Posterior cingulate gyrus (tissue), 11 donors: ENCODE measurements around the gene EML5.

Source experiments
- DNase-seq, 10 donors: peaks; one replicate each; pipeline versions ENCODE4 v3.0.0 to v3.0.0-alpha.2; 2020 to 2021; ENCODE audit warnings: mixed read lengths in 3 of 10
- intact Hi-C: fragments of 100-400 bp; cut with DNase I; formaldehyde crosslinking; loops from one replicate; pipeline ENCODE4 v1.15.1; 2023

EML5 gene

DNA sequence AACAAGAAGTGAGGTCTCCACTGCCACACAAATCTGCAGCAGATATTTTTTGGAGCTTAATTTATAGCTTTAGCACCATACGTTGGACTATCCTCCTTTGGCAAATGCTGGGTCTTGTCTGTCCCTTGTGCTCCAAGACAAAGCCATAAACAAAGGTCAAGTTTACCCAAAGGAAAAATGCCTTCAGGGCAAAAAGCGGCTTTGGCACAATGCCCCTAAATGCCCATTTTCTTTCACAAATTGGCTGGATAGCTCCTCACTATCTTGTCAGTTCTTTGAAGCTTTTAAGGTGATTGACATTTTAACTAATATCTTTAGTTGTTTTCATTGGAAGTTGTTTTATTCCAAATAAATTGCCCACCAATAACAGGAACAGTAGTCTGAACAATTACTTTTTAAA is 59.6 kb downstream of the EML5 start:
- intact Hi-C loops = no loop called here
- DNase-seq = no peak

DNA sequence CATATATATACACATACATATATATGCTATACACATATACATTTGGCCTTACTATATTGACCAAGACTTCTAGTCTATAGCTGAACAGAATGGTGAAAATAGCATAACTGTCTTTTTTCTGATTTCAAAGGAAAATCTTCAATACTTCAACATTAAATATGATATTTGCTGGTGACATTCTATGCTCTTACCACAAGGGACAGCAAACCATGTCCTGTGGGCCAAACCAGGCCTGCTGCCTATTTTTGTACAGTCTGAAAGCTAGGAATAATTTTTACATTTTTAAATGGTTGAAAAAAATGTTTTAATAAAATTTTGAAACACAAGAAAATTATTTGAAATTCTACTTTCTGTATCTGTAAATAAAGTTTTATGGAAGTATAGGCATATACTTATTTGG is 63.6 kb downstream of the EML5 start:
- no peak for DNase-seq
- intact Hi-C loops = no loop called here

DNA sequence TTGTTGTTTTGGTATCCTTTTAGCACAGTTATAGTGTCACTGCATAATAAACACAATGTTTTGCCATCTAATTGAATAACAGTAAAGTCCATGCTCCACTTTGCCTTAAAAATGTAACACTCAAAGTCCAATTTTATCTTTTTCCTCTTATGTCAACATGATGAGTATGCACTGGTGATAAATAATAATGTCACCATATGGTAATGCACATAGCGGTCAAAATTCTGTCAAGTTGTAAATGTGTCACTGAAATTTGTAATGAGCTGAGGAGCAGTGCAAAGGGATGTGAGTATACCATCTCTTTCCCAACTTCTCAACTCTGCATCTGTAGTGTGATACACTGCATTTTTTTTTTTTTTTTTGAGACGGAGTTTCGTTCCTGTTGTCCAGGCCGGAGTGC is 65.7 kb downstream of the EML5 start:
- DNase-seq = no peak
- intact Hi-C loops = no loop called here

DNA sequence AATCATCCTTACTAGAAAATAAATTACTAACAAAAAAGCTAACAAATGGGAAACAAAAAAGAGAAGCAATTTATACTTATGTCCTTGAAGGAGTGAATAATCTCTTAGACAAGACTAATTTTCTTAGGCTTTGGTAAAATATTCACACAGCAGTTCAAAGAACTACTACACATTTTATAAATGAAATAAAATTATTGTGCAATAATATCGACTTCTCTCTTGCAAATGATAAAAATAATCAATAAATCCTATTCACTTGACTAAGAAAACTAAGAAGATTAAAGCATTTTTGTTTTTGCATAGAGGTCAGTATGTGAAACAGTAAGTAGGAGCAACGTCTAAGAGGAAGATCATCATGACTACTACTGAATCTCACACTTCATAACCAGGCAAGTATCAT is 82.0 kb downstream of the EML5 start:
- DNase-seq = no peak
- intact Hi-C loops = no loop called here

DNA sequence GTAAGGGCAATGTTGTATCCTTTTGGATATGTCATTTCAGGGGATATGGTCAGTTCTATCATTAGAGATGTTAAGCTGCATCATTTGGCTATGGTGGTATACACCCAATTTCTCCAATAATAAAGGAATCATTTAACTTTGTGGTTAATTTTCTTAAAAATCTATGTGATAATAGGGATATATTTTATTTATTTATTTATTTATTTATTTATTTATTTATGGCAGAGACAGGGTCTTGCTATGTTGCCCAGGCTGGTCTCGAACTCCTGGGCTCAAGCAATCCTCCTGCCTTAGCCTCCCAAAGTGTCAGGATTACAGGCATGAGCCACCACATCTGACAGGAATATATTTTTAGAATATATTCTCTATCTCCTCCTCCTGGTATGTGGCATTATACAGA is 85.7 kb downstream of the EML5 start:
- DNase-seq = no peak
- intact Hi-C loops = no loop called here

DNA sequence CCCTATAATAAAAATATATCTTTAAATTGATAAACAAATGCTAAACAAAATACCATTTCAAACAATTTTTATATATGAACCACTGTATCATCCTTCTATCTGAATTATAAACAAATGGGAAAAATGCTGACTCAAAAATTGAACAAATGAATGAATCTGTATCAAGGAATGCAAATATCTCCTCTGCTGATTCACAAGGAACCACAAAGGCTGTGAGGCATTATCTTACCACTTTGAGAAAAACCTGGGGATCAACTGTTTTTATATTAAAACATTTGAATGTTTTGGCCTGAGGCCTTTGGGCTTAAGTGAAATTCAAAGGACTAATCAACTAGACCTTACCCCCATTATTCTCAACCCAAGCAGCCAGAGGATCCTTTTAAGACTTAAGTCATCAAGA is 86.3 kb downstream of the EML5 start:
- intact Hi-C loops = no loop called here

DNA sequence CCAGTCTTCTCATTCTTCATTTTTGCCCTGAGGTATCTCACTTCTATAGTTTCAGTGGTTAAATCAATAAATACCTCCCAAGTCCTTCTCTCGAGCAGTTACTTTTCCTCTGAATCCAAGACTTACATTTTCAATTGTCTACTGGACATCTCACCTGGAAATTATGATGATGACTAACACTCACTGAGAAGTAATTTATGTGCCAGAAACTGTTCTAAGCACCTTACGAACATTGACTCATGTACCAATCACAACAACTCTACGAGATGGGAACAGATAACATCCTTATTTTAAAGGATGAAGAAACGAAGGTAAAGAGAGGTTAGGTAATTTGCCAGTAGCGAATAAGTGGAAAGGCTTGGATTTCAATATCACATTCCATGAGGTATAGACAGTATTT is 94.1 kb downstream of the EML5 start:
- intact Hi-C loops = no loop called here
- no peak for DNase-seq

More for the DNA sequence above, 86.3 kb downstream of the EML5 start:
- no peak for DNase-seq

DNA sequence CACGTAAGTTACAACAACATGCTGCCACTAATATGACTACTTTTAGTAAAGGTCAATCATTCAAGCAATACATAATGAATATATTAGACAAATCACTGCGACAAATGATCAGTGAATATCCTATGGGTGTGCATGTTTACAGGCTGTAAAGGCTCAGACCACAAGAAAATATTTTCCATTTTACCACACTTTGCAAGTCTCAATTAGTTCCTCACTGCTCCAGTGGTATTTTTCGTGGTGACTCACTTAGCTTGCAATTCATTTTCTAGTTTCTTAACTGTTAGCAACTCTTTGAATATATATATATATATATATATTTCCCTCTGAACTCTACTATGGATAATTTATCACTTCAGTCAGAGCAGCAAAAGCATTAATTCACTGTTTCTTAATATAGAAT is 96.9 kb downstream of the EML5 start:
- no peak for DNase-seq
- intact Hi-C loops = no loop called here

DNA sequence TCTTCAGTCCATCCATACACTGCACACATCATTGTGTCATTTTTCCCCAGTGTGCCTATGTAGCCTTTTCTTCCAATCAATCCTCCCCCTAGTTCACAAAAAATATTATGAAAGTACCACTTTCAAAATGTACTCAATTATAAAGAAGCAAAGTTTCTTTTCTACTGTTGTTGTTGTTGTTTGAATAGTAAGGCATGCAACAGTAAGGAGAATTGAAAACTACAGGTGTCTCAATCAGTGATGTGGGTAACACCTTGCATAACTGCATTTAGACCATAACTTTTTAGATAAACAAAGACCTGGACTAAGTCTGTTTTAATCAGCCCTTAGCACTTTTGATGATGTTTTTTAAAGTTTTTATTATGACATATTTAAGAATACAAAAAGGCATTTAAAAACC is 104.4 kb downstream of the EML5 start:
- intact Hi-C loops = no loop called here
- DNase-seq = no peak

DNA sequence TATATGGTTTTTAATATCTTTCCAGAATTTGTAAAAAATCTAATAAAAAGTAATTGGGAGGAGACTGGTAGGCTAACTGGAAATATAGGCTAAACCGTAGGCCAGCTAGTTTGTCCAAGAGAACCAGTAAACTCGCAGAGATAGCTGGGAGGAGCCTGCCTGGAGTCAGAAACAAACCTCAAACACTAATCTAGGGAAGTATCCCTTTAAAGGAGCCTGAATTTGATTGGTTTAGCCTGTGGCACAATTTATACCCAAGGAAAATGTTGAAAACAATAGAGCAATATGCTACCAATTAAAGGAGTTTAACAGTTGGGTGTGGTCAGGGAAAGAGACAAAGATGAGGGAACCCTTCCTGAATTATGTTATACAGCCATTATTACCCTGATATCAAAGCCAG is 109.6 kb downstream of the EML5 start:
- intact Hi-C loops = no loop called here
- no peak for DNase-seq

DNA sequence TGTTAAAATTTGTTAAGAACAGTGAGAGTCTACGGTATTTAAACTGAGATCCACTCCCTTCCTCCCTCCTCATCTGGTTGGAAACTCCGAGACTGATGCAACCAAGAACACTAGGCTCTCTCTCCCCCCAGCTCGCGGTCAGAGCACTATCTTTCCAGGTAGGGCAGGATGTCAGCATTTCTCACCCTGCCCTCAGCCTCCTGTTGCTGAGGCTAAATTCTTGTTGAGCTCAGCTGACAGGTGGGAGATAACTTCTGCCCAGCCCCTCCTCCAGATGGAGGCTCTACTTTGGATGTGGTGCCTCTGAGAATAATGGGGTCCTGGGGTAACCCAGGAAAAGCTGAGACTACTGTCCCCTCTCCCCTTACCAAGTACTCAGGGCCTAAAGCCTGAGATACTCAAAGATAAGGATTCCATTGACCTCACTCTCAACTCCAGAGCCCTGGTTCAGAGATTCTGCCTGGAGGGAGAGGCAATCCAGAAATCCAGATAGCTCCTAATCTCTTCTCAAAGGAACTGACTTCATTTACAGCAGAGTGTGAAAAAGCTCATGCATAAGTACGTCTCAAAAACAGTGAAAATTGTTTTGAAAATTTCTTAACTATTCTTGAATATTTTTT is 110.1 kb downstream of the EML5 start:
- intact Hi-C loops = no loop called here
- no peak for DNase-seq

DNA sequence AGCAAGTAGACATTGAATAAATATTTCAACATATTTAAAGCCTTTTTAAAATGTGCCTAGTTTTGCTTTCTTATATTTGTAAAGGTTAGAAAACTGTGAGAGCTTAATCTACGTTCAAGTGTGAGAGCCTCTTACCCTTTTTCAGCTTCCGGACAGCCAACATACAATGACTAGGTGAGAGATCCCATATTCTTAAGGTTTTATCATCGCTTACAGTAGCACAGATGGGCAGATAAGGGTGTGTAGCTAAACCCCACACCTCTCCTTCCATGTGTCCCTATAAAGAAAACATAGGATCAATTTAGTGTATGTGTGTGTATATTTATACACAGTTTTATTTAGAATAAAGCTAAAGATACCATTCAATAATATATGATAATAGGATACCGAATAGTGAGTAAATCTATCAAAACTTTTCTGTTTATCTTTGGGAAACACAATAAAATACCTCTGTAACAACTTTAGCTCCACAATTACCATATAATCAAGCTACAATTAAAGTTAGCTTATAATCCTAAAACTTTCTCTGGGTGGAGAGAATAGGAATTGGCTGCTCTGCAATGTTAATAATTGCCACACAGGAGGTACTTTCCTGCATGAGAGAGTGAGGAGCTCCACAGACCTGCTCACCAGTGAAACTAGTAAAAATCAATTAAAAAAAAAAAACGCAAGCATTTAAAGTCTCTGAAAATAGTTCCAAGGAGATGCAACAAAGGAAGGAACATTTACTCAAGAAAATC is 110.8 kb downstream of the EML5 start:
- intact Hi-C loops = no loop called here
- no peak for DNase-seq

DNA sequence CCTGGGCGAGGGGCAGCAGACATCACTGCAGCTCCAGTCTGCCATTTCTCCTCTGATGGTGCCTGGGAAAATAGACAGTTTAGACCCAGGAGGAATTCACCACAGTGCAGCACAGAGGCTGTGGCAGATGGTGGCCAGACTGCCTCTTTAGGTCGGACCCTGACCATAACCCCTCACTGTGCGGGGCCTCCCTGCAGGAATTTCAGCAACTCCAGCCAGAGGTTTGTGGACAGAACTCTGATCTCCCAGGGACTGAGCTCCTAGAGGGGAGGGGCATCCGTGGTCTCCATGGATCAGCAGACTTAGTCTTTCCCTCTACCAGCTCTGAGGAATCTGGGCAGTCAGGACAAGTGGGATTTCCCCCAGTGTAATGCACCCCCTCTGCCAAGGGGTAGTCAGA is 123.4 kb downstream of the EML5 start:
- intact Hi-C loops = loop anchor here (5.0 kb wide), 1 partner anchor 198 kb away; no protein-coding TSS in a partner anchor
- DNase-seq = no peak

DNA sequence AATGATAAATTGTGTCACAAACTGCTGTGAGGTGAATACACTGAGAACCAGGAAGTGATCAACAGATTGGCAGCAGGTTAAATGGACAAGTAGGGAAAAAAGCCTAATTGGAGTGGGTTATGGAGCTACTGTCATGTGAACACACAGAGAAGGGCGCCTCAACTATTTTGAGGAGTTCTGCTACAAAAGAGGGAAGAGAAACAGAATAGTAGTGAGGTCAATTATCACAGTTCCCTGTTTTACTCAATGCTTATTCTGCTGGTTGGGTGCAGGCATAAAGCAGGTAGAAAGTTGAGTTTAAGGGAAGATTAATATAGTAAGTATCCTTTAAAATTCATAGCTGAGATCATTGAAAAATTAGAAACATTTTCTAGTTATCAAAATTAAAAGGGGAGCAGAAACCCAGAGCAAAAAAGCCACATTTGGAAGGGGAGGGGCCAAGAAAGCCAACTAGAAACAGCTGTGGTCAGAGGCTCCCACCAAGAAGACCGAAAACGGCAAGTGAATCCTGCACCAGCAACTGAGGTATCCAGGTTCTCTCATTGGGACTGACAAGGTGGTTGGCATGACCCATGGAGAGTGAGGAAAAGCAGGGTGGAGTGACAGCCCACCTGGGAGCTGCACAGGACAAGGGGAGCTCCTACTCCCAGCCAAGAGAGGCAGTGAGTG is 124.2 kb downstream of the EML5 start:
- intact Hi-C loops = loop anchor here (5.0 kb wide), 1 partner anchor 199 kb away; no protein-coding TSS in a partner anchor

DNA sequence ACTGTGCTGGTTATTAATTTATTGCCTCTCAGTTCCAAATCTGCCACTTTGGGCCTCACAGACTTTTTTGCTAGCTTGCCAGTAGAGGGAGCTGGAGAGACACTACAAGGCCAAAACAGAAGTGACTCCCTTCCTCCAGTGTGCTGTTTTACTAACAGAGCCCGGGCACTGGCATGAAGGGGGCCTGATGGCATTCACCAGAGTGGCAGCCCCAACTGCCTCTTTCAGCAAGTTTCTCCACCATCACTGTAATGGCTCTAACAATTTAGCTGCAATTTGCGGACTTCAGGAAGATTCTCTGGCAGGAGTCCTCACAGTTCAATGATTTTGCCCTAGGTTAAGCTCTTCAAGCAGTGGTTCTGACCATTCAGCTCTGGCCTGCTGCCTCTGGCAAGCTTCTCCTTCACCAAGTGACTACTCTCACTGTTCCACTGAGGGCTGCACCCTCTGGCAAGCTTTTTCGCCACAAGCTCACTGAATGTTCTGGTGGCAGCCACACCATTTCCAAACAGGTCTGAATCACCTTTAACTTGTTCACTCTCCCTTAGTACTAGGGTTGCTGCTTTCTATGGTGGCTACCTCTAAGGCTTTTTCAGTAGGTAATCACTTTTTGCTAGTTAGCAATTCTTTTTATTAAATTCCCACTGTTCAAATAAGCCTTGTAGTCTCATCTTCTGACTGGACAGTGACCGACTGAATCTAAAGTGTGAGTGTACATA is 125.0 kb downstream of the EML5 start:
- DNase-seq = peak in 7 of 10 donors; percentile 33 to 85 (median 46)
- intact Hi-C loops = loop anchor here (5.0 kb wide), 1 partner anchor 200 kb away; no protein-coding TSS in a partner anchor

More for the DNA sequence above, 124.2 kb downstream of the EML5 start:
- no peak for DNase-seq

DNA sequence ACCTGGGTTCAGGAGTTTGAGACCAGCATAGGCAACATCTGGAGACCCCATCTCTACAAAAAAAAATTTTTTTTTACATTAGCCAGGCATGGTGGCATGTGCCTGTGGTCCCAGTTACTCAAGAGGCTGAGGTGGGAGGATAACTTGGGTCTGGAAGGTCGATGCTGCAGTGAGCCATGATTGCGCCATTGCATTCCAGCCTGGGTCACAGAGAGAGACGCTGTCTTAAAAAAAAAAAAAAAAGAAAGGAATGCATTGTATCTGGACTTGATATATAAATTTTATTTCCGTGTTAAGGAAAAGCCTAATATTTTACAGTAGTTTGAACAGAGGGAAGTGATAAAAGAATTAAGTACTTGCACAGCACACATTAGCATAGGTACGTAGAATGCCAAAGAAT is 132.7 kb downstream of the EML5 start:
- no peak for DNase-seq
- intact Hi-C loops = no loop called here

DNA sequence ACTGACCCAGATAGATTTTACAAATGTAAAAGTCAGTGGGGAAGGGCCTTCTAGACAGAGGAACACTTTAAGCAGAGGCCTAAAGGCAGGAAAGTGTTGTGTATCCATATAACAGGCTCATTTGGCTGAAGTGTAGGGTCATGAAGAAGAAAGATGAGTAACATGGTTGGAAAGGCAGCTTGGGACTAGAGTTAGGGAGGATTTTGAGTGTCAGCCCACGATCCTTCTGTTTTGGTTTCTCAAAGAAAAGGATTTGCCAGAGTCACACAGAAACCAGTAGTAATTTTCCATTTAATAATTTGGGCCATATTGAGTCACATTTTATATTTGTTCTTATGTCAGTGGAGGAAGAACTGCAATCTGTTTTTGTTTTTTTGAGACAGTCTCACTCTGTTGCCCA is 153.5 kb downstream of the EML5 start:
- intact Hi-C loops = no loop called here
- DNase-seq = no peak

DNA sequence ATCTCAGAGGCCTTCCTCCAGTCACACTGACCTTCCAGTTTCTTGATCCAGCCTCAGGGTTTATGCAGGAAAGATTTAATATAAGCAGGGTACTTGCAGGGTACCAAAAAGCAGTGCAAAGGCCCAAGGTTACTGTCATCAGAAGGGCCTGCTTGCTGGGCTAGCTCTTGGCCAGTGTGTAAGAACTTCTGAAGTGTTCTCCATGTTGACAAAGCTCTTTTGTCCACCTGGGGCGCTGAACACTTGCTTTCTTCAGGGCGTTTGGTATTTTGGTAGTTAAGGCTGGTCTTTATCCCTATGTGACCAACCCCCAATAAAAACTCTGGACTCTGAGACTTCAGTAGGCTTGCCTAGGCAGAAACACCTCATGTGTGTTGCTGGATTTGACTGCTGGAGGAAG is 160.2 kb downstream of the EML5 start:
- intact Hi-C loops = no loop called here
- no peak for DNase-seq

DNA sequence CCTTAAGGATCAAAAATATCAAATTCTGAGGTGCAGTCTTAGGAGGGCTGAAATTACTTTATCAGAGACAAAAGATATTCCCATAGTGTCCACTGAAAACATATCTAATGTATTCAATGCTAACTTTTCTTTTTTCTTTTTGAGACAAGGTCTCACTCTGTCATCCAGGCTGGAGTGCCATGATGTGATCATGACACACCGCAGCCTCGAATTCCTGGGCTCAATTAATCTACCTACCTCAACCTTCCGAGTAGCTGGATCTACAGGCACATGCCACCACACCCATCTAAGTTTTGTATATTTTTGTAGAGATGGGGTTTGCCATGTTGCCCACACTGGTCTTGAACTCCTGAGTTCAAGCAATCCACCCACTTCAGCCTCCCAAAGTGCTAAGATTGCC is 161.7 kb downstream of the EML5 start:
- intact Hi-C loops = no loop called here
- DNase-seq = no peak

DNA sequence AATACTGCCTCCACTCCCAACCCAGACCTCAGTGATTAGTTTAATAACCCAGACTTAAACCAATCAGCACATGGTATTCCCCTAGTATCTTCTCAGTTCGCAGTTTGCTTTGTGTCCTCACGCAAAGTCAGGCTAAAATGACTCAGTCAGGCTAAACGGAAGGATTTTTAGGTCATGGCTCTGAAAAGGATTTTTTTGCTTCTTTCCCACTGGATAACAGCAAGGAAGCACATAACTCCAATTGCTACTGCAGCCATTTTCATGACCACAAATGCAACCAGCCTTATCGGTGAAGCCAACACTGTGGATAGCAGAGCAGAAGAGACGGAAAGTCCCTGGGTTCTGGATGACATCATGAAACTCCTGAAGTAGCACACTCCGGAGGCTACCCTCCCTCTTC is 162.2 kb downstream of the EML5 start:
- intact Hi-C loops = no loop called here
- no peak for DNase-seq

DNA sequence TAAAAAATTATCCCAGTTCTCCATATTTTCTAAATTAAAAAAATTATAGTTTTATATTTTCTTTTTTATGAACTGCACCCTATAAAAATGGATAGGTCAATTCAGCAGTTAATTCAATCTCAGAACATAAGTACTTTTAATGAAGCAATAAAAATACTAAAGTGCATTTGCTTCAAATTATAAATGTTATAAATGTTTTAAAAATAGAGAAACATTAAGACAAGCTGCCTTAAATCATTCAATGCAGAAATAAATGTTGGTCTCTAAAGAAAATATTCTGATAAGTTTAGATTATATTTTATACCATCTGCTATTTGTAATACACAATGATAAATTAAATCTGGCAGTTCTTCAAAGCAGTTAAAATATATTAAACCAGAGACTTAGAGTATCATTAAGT is 164.3 kb downstream of the EML5 start:
- intact Hi-C loops = no loop called here
- no peak for DNase-seq
